ENCODE data around the gene UNC93B1. TPM values are rescaled to one million over a fixed set of nuclear protein-coding genes. Genes with fewer than 3 reads are reported as not detected.

The UNC93B1 gene, protein sequence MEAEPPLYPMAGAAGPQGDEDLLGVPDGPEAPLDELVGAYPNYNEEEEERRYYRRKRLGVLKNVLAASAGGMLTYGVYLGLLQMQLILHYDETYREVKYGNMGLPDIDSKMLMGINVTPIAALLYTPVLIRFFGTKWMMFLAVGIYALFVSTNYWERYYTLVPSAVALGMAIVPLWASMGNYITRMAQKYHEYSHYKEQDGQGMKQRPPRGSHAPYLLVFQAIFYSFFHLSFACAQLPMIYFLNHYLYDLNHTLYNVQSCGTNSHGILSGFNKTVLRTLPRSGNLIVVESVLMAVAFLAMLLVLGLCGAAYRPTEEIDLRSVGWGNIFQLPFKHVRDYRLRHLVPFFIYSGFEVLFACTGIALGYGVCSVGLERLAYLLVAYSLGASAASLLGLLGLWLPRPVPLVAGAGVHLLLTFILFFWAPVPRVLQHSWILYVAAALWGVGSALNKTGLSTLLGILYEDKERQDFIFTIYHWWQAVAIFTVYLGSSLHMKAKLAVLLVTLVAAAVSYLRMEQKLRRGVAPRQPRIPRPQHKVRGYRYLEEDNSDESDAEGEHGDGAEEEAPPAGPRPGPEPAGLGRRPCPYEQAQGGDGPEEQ
- 100 to 1,000 TPM in 4 of 6 donors, 10 to 100 TPM in 2; 99.3 to 186 (median 124) TPM for total RNA-seq

DNA sequence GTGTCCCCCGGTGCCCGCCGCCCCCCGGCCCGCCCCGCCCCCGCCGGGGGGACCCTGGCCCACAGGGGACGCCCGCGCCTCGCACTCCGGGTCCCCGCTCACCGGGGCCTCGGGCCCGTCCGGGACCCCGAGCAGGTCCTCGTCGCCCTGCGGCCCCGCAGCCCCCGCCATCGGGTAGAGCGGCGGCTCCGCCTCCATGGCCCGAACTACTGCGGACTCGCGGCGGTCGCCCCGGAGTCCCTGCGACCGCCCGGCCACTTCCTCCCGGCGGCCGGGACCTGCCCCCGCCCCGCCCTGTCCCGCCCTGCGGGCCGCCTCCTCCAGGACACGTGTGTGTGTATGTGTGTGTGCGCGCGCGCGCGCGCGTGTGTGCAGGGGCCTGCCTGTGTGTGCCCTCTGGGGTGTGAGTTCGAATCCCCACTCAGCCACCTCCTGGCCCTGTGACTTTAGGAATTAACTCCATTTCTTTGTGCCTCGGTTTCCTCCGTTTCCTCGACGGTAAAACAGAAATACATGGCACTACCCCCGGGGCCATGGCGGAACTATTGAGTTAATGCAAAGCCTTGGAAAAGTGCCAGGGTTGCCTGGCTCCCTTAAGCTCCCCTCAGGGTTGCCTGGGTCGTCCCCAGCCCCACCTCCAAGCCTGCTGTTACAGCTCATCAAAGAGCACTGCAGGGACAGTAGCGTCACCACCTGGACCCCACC is at the start of gene UNC93B1:
UNC93B1 (minus strand) TSS at position 252 of the 705 bp plus-strand sequence; CDS start at position 198, 54 bp downstream.
- H3K9me3 ChIP-seq: no peaks in the 10 kb centered on the region
- 5 to 7% methylated on average over 13 to 25 of the region's 64 CpGs for WGBS, 2 donors
- TF ChIP-seq, protein P1, sequence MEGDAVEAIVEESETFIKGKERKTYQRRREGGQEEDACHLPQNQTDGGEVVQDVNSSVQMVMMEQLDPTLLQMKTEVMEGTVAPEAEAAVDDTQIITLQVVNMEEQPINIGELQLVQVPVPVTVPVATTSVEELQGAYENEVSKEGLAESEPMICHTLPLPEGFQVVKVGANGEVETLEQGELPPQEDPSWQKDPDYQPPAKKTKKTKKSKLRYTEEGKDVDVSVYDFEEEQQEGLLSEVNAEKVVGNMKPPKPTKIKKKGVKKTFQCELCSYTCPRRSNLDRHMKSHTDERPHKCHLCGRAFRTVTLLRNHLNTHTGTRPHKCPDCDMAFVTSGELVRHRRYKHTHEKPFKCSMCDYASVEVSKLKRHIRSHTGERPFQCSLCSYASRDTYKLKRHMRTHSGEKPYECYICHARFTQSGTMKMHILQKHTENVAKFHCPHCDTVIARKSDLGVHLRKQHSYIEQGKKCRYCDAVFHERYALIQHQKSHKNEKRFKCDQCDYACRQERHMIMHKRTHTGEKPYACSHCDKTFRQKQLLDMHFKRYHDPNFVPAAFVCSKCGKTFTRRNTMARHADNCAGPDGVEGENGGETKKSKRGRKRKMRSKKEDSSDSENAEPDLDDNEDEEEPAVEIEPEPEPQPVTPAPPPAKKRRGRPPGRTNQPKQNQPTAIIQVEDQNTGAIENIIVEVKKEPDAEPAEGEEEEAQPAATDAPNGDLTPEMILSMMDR (IDR thresholded peaks at IDR 0.05): no peak
- TF ChIP-seq POLR2AphosphoS5 (IDR thresholded peaks at IDR 0.05): peak; percentile 56 to 80
- peak in 3 of 4 donors; percentile 71 to 85 (median 74) for TF ChIP-seq POLR2A (IDR thresholded peaks at IDR 0.05)
- ATAC-seq (ENCODE audit: low FRiP score in 2 of 2): peak; percentile 92 to 93
- H3K4me1 ChIP-seq: peaks cover 15 to 40% (median 26%) of the 10 kb centered on the region in 4 donors
- peaks cover 0 to 4% (median 1%) of the 10 kb centered on the region in 4 donors for H3K36me3 ChIP-seq
- H3K4me3 ChIP-seq: peak within 1 kb of the TSS; percentile 17 to 96 (median 74)
- peak within 1 kb of the TSS; percentile 84 to 91 (median 89) for H3K27ac ChIP-seq
- no peaks in the 10 kb centered on the region for H3K27me3 ChIP-seq
- peak; percentile 95 to 99 for DNase-seq

DNA sequence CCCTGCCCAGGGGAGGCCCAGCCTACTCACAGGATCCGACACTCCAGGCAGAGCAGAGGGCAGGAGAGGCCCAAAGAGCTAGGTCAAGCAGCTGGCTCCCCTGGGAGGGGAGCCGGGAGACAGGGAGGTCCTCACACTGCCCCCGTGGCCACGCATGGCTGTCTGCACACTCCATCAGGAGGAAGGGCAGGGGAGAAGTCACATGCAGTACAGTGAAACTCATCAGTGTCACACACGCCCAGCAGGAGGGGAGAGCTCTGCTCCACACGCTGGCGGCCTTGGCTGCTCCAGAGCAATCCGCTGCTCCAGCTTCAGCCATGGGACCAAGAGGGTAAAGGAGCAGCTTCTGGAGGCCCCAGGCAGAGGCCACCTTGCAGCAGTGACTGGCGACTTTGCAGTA is 49.2 kb upstream of the UNC93B1 start:
- Histone ChIP-seq H3K36me3 (peaks cover 8 to 61% (median 52%) of the 10 kb centered on the region in 4 donors), H3K4me3 (no peak overlapping the region), H3K9me3 (no peaks in the 10 kb centered on the region), H3K27me3 (no peaks in the 10 kb centered on the region), H3K27ac (no peak overlapping the region), H3K4me1 (peaks cover 0 to 6% (median 4%) of the 10 kb centered on the region in 4 donors)
- DNase-seq (peak in 1 of 2 donors; percentile 57), ATAC-seq (ENCODE audit: low FRiP score in 2 of 2) (peak in 1 of 2 donors; percentile 7)
- 78 to 85% methylated on average over 7 to 9 of the region's 9 CpGs for WGBS, 2 donors
- TF ChIP-seq EP300 (IDR thresholded peaks at IDR 0.05) (no peak), POLR2A (IDR thresholded peaks at IDR 0.05) (no peak), POLR2AphosphoS5 (IDR thresholded peaks at IDR 0.05) (no peak)
- TF ChIP-seq, protein P1 (IDR thresholded peaks at IDR 0.05): no peak

DNA sequence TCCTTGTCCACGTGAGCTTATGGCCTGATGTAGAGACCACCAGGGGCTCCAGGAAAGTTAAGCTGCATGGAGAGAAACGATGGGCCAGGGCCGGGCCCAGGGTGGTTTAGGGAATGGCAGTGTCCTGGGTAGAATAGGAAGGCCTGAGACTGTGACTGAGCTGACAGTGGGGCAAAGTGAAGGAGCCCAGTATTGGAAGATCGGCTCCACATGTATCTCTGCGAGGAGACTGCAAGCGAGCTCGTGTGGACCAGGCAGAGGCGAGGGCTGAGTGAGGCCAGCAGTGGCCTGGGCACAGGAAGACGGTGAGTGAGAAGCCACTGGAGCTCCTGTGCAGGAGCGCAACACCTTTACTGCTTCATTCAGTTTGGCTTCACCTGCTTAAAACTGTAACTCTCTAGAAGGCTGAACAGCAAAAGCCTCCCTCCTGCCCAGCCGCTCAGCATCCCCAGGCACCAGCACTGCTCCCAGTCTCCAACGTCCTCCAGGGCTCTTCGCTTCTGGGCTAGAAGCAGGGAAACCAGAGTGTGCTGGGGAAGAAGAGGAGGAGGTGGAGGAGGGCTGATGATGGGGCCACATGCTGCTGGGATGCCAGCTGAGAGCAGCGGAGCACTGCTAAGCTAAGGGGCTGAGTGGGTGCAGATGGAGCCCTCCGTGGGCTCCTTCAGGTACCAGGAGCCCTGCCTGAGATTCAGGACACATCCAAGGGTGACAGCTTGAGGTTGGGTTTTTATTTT is 48.4 kb upstream of the UNC93B1 start:
- peaks cover 8 to 69% (median 59%) of the 10 kb centered on the region in 4 donors for H3K36me3 ChIP-seq
- TF ChIP-seq POLR2AphosphoS5 (IDR thresholded peaks at IDR 0.05): no peak
- no peak for TF ChIP-seq POLR2A (IDR thresholded peaks at IDR 0.05)
- TF ChIP-seq, protein P1 (IDR thresholded peaks at IDR 0.05): no peak
- no peak for TF ChIP-seq EP300 (IDR thresholded peaks at IDR 0.05)
- no peaks in the 10 kb centered on the region for H3K27me3 ChIP-seq
- no peak overlapping the region for H3K27ac ChIP-seq
- H3K4me3 ChIP-seq: no peak overlapping the region
- DNase-seq (peak in 1 of 2 donors; percentile 37), ATAC-seq (ENCODE audit: low FRiP score in 2 of 2) (no peak)
- 89 to 91% methylated on average over 15 of the region's 15 CpGs for WGBS, 2 donors
- no peaks in the 10 kb centered on the region for H3K9me3 ChIP-seq
- peaks cover 0 to 9% (median 5%) of the 10 kb centered on the region in 4 donors for H3K4me1 ChIP-seq

Measured in upper lobe of left lung (tissue), 6 donors.